Right lobe of liver (tissue), 4 donors: ENCODE measurements around the gene ABCG2.

ENCODE experiments used
- CTCF ChIP-seq, 4 donors: fragments of 200-600 bp in 3 of 4; fragments of 450-650 bp in 1 of 4; IDR thresholded peaks; one replicate each; pipeline versions ENCODE4 v1.5.1 to v1.8.0; 2016 to 2022; ENCODE audit warnings: antibody characterized with exemption in 4 of 4, mild to moderate bottlenecking in 2 of 4
- POLR2A ChIP-seq: fragments of 450-650 bp; IDR thresholded peaks from one replicate; pipeline ENCODE4 v1.6.1; 2017; ENCODE audit warnings: antibody characterized with exemption, mild to moderate bottlenecking
- donor health status: DM: no; HTN: no; CAD: no.
- donor health status: DM: no; HTN: no; CAD: no.
- donor health status: DM: no; HTN: yes; CAD: no.

- TF ChIP-seq CTCF (IDR thresholded peaks at IDR 0.05) (no peak), POLR2A (no peak)
Observed at GRCh38 chr4:88112856-88113255, 45.6 kb downstream of the ABCG2 start.
